ENCODE data around the gene SASH1.

SASH1 gene

GRCh38 chr6:148431840-148432239 is 89.2 kb downstream of the SASH1 start:
- no peak for DNase-seq (ENCODE audit: low read depth in 2 of 2)

GRCh38 chr6:148432462-148433195 is 90.0 kb downstream of the SASH1 start:
- no peak for DNase-seq (ENCODE audit: low read depth in 2 of 2)

- DNase-seq (ENCODE audit: low read depth in 2 of 2) = no peak
Measured at GRCh38 chr6:148435386-148435785, 92.7 kb downstream of the SASH1 start.

- DNase-seq (ENCODE audit: low read depth in 2 of 2) = no peak
Measured at GRCh38 chr6:148436466-148436865, 93.8 kb downstream of the SASH1 start.

GRCh38 chr6:148438632-148439031 is 96.0 kb downstream of the SASH1 start:
- DNase-seq (ENCODE audit: low read depth in 2 of 2) = no peak

- DNase-seq (ENCODE audit: low read depth in 2 of 2) = no peak
Measured at GRCh38 chr6:148440016-148440415, 97.4 kb downstream of the SASH1 start.

- DNase-seq (ENCODE audit: low read depth in 2 of 2) = peak; percentile 87 to 89
Measured at GRCh38 chr6:148440877-148441453, 98.3 kb downstream of the SASH1 start.

- DNase-seq (ENCODE audit: low read depth in 2 of 2) = no peak
Measured at GRCh38 chr6:148441454-148441911, 98.8 kb downstream of the SASH1 start.

- DNase-seq (ENCODE audit: low read depth in 2 of 2) = no peak
Measured at GRCh38 chr6:148443798-148444560, 101.3 kb downstream of the SASH1 start.

- DNase-seq (ENCODE audit: low read depth in 2 of 2) = no peak
Measured at GRCh38 chr6:148445116-148445515, 102.5 kb downstream of the SASH1 start.

GRCh38 chr6:148445620-148446019 is 103.0 kb downstream of the SASH1 start:
- DNase-seq (ENCODE audit: low read depth in 2 of 2) = no peak

- no peak for DNase-seq (ENCODE audit: low read depth in 2 of 2)
Measured at GRCh38 chr6:148446681-148447080, 104.0 kb downstream of the SASH1 start.

- DNase-seq (ENCODE audit: low read depth in 2 of 2) = no peak
Measured at GRCh38 chr6:148447521-148448230, 105.0 kb downstream of the SASH1 start.

GRCh38 chr6:148448369-148449012 is 105.9 kb downstream of the SASH1 start:
- DNase-seq (ENCODE audit: low read depth in 2 of 2) = no peak

GRCh38 chr6:148450866-148451265 is 108.2 kb downstream of the SASH1 start:
- DNase-seq (ENCODE audit: low read depth in 2 of 2) = no peak

GRCh38 chr6:148451690-148452089 is 109.1 kb downstream of the SASH1 start:
- no peak for DNase-seq (ENCODE audit: low read depth in 2 of 2)

GRCh38 chr6:148452876-148453275 is 110.2 kb downstream of the SASH1 start:
- no peak for DNase-seq (ENCODE audit: low read depth in 2 of 2)

GRCh38 chr6:148453906-148454305 is 111.3 kb downstream of the SASH1 start:
- no peak for DNase-seq (ENCODE audit: low read depth in 2 of 2)

GRCh38 chr6:148455225-148455624 is 112.6 kb downstream of the SASH1 start:
- no peak for DNase-seq (ENCODE audit: low read depth in 2 of 2)

- DNase-seq (ENCODE audit: low read depth in 2 of 2) = no peak
Measured at GRCh38 chr6:148455674-148456558, 113.3 kb downstream of the SASH1 start.
